PC-9 (cell line): Measurements from ENCODE around the gene PQBP1. TPM values are rescaled to one million over a fixed set of nuclear protein-coding genes. Genes with fewer than 3 reads are reported as not detected.

Experiments used
- BruUV-seq: library from RNA; stranded (reverse); fragments of 400-500 nt; replicated peaks from 2 replicates; lab custom pipeline; 2021; lab: Mats Ljungman, UMichigan
- CTCF ChIA-PET: fragments of 300-600 bp; sonication (Branson Sonifier 250); formaldehyde crosslinking; loops from one replicate; lab custom pipeline; 2022; ENCODE audit warnings: antibody characterized with exemption; lab: Charles Lee
- POLR2A ChIA-PET: fragments of 300-600 bp; sonication (Branson Sonifier 250); formaldehyde crosslinking; loops from one replicate; lab custom pipeline; 2022; ENCODE audit warnings: antibody characterized with exemption; ENCODE audit not compliant: unreplicated experiment; lab: Charles Lee
- DNase-seq, 2 experiments: peaks; one replicate each; pipeline versions ENCODE4 v3.0.0 to v3.0.0-alpha.2; 2015 to 2022; ENCODE audit warnings: mixed read lengths in 1 of 2
- H2AFZ ChIP-seq: fragments of 200-600 bp; sonication (generic); 2 replicates; pipeline ENCODE4 v1.8.1; 2017; ENCODE audit warnings: antibody characterized with exemption
- H3F3A ChIP-seq: fragments of 200-600 bp; sonication (generic); 2 replicates; pipeline ENCODE4 v1.8.1; 2017; ENCODE audit warnings: antibody characterized with exemption, mild to moderate bottlenecking, low read depth; ENCODE audit not compliant: insufficient read depth
- H3K27ac ChIP-seq: fragments of 200-600 bp; sonication (generic); 2 replicates; pipeline ENCODE4 v1.6.1; 2016; ENCODE audit warnings: mixed run types
- H3K27me3 ChIP-seq: fragments of 200-600 bp; sonication (generic); 2 replicates; pipeline ENCODE4 v1.6.1; 2016; ENCODE audit warnings: low read depth, mixed run types; ENCODE audit not compliant: insufficient read depth
- H3K36me3 ChIP-seq: fragments of 200-600 bp; sonication (generic); 2 replicates; pipeline ENCODE4 v1.6.1; 2016; ENCODE audit warnings: low read depth, mixed run types
- H3K4me1 ChIP-seq: fragments of 200-600 bp; sonication (generic); replicated peaks from 2 replicates; pipeline ENCODE4 v1.6.1; 2016; ENCODE audit warnings: mixed run types; ENCODE audit not compliant: insufficient read depth
- H3K4me2 ChIP-seq: fragments of 200-600 bp; sonication (generic); 2 replicates; pipeline ENCODE4 v1.6.1; 2017; ENCODE audit warnings: mixed run types
- H3K4me3 ChIP-seq: fragments of 200-600 bp; sonication (generic); 2 replicates; pipeline ENCODE4 v1.6.1; 2016; ENCODE audit warnings: mixed run types
- H3K79me2 ChIP-seq: fragments of 200-600 bp; sonication (generic); 2 replicates; pipeline ENCODE4 v1.6.1; 2017; ENCODE audit warnings: low read depth, mixed run types
- H3K9me2 ChIP-seq: fragments of 200-600 bp; sonication (generic); 2 replicates; pipeline ENCODE4 v1.8.1; 2017; ENCODE audit warnings: mild to moderate bottlenecking; ENCODE audit not compliant: insufficient read depth
- H3K9me3 ChIP-seq: fragments of 200-600 bp; sonication (generic); 2 replicates; pipeline ENCODE4 v1.8.1; 2016; ENCODE audit warnings: low read depth; ENCODE audit not compliant: insufficient read depth
- H4K20me1 ChIP-seq: fragments of 200-600 bp; sonication (generic); 2 replicates; pipeline ENCODE4 v1.8.1; 2017; ENCODE audit not compliant: insufficient read depth
- EZH2 ChIP-seq: fragments of 200-600 bp; sonication (generic); IDR thresholded peaks from 2 replicates; pipeline ENCODE4 v1.8.0; 2017; ENCODE audit warnings: antibody characterized with exemption, low read depth
- intact Hi-C: fragments of 100-400 bp; cut with micrococcal nuclease; formaldehyde crosslinking; loops from one replicate; pipeline ENCODE4 v1.10.0; 2022; ENCODE audit not compliant: unreplicated experiment
- total RNA-seq: library from RNA; stranded (reverse); gene quantifications from 2 replicates; pipeline ENCODE4 v1.2.3, GENCODE V29; 2021
- TF ChIP-seq, protein P1 (sequence below): fragments of 200-600 bp; sonication (generic); conservative IDR thresholded peaks from 2 replicates; pipeline ENCODE4 v1.6.1; 2017; ENCODE audit warnings: mixed run types, antibody characterized with exemption, mild to moderate bottlenecking, moderate library complexity

PQBP1 gene
- total RNA-seq, 1 experiment from 2014 or later: 36.4 TPM

DNA sequence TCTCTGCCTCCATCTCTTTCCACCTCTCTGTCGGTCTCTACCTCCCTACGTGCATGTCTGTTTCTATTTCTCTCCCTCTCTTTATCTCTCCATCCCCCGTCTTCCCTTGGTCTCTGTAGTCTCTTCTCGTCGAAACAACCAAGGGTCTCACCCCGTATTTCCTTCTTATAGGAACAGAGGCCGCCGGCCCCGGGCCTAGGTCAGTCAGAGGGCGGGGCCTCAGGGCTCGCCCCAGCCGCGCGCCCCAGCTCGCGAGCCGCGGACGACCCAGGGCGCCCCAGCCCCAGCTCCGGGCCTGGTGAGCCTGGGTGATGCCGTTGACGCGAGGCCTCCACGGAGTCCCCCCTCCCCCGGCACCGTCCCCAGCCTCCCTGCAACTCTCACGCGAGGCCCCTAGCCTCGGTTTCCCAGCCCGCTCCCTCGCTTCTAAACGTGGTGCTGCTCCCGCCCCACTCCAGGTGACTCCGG lies 6.8 kb upstream of the PQBP1 start:
- ChIA-PET CTCF (no interaction called here), POLR2A (interaction anchor here (0.7 kb wide), 1 partner anchor 85 kb away, joined by 5 read pairs; no protein-coding TSS in a partner anchor)
- Histone ChIP-seq H3K9me3 (no peaks in the 10 kb centered on the region), H3K4me3 (peak overlapping the region; percentile 44; the same call in 1 of the 2 replicates), H4K20me1 (no peaks in the 10 kb centered on the region), H3F3A (no peaks in the 10 kb centered on the region), H3K9me2 (no peaks in the 10 kb centered on the region), H3K27ac (no peak overlapping the region), H3K79me2 (no peaks in the 10 kb centered on the region), H3K4me1 (no peaks in the 10 kb centered on the region), H3K4me2 (peak overlapping the region; percentile 72), H2AFZ (no peak overlapping the region), H3K36me3 (no peaks in the 10 kb centered on the region), H3K27me3 (no peaks in the 10 kb centered on the region)
- TF ChIP-seq, protein P1, sequence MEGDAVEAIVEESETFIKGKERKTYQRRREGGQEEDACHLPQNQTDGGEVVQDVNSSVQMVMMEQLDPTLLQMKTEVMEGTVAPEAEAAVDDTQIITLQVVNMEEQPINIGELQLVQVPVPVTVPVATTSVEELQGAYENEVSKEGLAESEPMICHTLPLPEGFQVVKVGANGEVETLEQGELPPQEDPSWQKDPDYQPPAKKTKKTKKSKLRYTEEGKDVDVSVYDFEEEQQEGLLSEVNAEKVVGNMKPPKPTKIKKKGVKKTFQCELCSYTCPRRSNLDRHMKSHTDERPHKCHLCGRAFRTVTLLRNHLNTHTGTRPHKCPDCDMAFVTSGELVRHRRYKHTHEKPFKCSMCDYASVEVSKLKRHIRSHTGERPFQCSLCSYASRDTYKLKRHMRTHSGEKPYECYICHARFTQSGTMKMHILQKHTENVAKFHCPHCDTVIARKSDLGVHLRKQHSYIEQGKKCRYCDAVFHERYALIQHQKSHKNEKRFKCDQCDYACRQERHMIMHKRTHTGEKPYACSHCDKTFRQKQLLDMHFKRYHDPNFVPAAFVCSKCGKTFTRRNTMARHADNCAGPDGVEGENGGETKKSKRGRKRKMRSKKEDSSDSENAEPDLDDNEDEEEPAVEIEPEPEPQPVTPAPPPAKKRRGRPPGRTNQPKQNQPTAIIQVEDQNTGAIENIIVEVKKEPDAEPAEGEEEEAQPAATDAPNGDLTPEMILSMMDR: no peak
- TF ChIP-seq EZH2: no peak
- no peak for DNase-seq
- BruUV-seq: no TSS peak
- intact Hi-C loops: no loop called here

DNA sequence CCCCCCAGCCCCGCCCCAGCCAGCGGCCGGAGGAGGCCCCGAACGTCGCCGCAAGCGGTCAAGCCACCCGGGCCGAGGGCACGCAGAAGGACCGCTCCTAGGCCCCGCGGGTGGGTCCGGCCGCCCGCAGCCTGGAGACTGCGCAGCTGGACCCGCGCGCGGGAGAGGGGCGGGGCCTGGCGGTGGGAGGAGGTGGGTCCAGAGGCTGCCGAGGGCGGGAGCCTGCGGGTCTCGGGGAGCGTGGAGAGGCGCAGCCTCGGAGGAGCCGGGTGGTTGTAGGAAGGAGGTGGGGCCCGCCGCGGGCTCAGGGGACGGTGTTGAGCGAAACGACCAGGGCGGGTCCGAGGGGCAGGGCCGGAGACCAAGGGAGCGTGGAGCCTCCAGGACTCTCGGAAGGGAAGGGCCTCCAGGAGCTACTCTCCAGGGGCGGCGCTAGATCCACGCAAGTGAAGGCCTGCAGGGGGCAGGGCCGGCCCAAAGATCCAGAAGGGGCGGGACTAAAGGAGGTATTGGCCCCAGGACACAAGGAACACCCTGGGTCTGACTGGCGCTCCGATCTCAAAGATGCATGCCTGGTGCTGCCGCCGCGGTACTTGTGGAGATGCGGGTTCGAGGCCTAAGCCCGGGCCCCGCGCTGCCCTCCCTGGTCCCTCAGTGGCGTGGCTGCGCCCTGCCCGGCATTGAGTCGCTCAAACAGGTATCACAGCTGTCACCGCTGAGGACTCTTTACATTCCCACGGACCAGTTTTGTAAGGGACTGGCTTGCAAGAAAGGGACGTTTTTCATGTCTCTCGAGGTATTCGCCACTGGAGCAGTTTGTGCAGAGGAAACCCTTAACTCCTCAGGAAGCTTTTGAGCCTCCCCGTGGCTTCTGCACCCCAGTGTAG lies 6.1 kb upstream of the PQBP1 start:
- Histone ChIP-seq H3K9me3 (no peaks in the 10 kb centered on the region), H3K9me2 (no peaks in the 10 kb centered on the region), H3K79me2 (peaks cover 5% of the 10 kb centered on the region), H3K27ac (no peak overlapping the region), H3K4me3 (peak overlapping the region; percentile 44; the same call in 1 of the 2 replicates), H2AFZ (no peak overlapping the region), H3K4me1 (no peaks in the 10 kb centered on the region), H3F3A (no peaks in the 10 kb centered on the region), H4K20me1 (no peaks in the 10 kb centered on the region), H3K27me3 (no peaks in the 10 kb centered on the region), H3K4me2 (peak overlapping the region; percentile 72), H3K36me3 (no peaks in the 10 kb centered on the region)
- no peak for TF ChIP-seq EZH2
- TF ChIP-seq, protein P1: peak; percentile 49; the same call in 1 of the 2 replicates
- no TSS peak for BruUV-seq
- DNase-seq: peak; percentile 75 to 81
- ChIA-PET CTCF (no interaction called here), POLR2A (interaction anchor here (0.6 to 0.7 kb wide), 3 partner anchors 24 to 86 kb away, joined by 3 to 5 read pairs (median 5); no protein-coding TSS in a partner anchor)
- intact Hi-C loops: no loop called here

DNA sequence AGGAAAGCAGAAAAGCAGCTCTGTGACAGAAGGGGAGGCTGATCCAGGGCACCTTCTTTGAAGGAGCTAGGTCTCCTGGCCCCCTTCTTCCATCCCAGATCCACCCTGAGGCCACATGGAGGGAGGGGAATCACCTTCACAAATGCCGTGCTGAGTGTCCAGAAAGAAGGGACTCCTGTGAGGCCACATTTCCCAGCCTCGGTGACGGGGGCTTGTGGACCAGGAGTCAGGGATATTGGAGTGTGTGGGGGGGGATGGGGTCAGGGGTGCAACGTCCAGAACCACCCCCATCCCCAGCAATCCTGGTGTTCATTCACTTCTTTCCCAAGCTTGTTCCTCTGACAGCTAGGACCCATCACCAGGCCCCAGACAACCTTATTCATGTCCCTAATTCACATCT lies 4.8 kb upstream of the PQBP1 start:
- H2AFZ ChIP-seq: no peak overlapping the region
- no peaks in the 10 kb centered on the region for H3K9me2 ChIP-seq
- intact Hi-C loops: no loop called here
- H3K79me2 ChIP-seq: peaks cover 8% of the 10 kb centered on the region
- TF ChIP-seq, protein P1: no peak
- no peak for TF ChIP-seq EZH2
- no TSS peak for BruUV-seq
- no peaks in the 10 kb centered on the region for H3K9me3 ChIP-seq
- H3F3A ChIP-seq: no peaks in the 10 kb centered on the region
- no peak overlapping the region for H3K27ac ChIP-seq
- no peaks in the 10 kb centered on the region for H3K4me1 ChIP-seq
- H3K36me3 ChIP-seq: no peaks in the 10 kb centered on the region
- CTCF ChIA-PET: no interaction called here
- H3K4me2 ChIP-seq: no peak overlapping the region
- H4K20me1 ChIP-seq: no peaks in the 10 kb centered on the region
- POLR2A ChIA-PET: no interaction called here
- no peaks in the 10 kb centered on the region for H3K27me3 ChIP-seq
- no peak overlapping the region for H3K4me3 ChIP-seq
- DNase-seq: no peak
